Left forelimb (tissue), 1 donor: ENCODE data around the gene CDKN2A.
A peak's percentile ranks its signal among the peaks of the same experiment; 100 is the strongest.

ENCODE experiments used
- DNase-seq: peaks from one replicate; pipeline ENCODE4 v3.0.0-alpha.2; 2018; ENCODE audit warnings: low spot score

The CDKN2A gene

GRCh38 chr9:22005702-22006606 lies 11.8 kb upstream of the CDKN2A start:
- no peak for DNase-seq

- no peak for DNase-seq
These were observed 11.0 kb upstream of the CDKN2A start for GRCh38 chr9:22005021-22005701.

- no peak for DNase-seq
These were observed 7.8 kb upstream of the CDKN2A start for GRCh38 chr9:22002038-22002437.

GRCh38 chr9:21998026-21998425 lies 3.8 kb upstream of the CDKN2A start:
- no peak for DNase-seq

GRCh38 chr9:21997480-21997879 lies 3.3 kb upstream of the CDKN2A start:
- no peak for DNase-seq

GRCh38 chr9:21996858-21997257 lies 2.7 kb upstream of the CDKN2A start:
- no peak for DNase-seq

GRCh38 chr9:21996438-21996837 lies 2.2 kb upstream of the CDKN2A start:
- DNase-seq: no peak

GRCh38 chr9:21995666-21996398 lies 1.6 kb upstream of the CDKN2A start:
- peak; percentile 74 for DNase-seq

- DNase-seq: no peak
These were observed 944 bp upstream of the CDKN2A start for GRCh38 chr9:21995006-21995665.

- DNase-seq: no peak
These were observed 389 bp upstream of the CDKN2A start, which contains the start of gene CDKN2B-AS1 for GRCh38 chr9:21994556-21995005. Gene CDKN2B-AS1 (plus strand): TSS chr9:21994791.

GRCh38 chr9:21993007-21993406 lies 1.2 kb downstream of the CDKN2A start:
- DNase-seq: no peak

- DNase-seq: no peak
These were observed 2.9 kb downstream of the CDKN2A start for GRCh38 chr9:21991072-21991959.

- DNase-seq: no peak
These were observed 4.6 kb downstream of the CDKN2A start for GRCh38 chr9:21989440-21990189.

GRCh38 chr9:21988056-21988990 lies 5.9 kb downstream of the CDKN2A start:
- DNase-seq: no peak

GRCh38 chr9:21985964-21986667 lies 8.1 kb downstream of the CDKN2A start:
- DNase-seq: no peak

- no peak for DNase-seq
These were observed 10.1 kb downstream of the CDKN2A start for GRCh38 chr9:21984101-21984500.

- no peak for DNase-seq
These were observed 10.6 kb downstream of the CDKN2A start for GRCh38 chr9:21983561-21983935.

- DNase-seq: no peak
These were observed 11.2 kb downstream of the CDKN2A start for GRCh38 chr9:21982861-21983560.
